ENCODE results near the gene SRSF4. TPM values are rescaled to one million over a fixed set of nuclear protein-coding genes. Genes with fewer than 3 reads are reported as not detected.

SRSF4 gene
- total and polyA plus RNA-seq, 11 donors, result 40.4 to 54.6 (median 49.0) TPM

- intact Hi-C loops (cut with DNase I), result loop anchor here (2.0 to 10.0 kb wide), 10 partner anchors 79 to 424 kb away; partner anchors contain the start of gene TMEM200B (in 1 of the 10)
- peaks cover 0 to 86% (median 57%) of the 10 kb centered on the region in 9 donors for H3K36me3 ChIP-seq
- no peaks in the 10 kb centered on the region for H3K9me3 ChIP-seq
- no peak overlapping the region for H3K27ac ChIP-seq
- no peak overlapping the region for H3K4me3 ChIP-seq
- TF ChIP-seq POLR2A (IDR thresholded peaks at IDR 0.05), result no peak
- TF ChIP-seq, protein P1, sequence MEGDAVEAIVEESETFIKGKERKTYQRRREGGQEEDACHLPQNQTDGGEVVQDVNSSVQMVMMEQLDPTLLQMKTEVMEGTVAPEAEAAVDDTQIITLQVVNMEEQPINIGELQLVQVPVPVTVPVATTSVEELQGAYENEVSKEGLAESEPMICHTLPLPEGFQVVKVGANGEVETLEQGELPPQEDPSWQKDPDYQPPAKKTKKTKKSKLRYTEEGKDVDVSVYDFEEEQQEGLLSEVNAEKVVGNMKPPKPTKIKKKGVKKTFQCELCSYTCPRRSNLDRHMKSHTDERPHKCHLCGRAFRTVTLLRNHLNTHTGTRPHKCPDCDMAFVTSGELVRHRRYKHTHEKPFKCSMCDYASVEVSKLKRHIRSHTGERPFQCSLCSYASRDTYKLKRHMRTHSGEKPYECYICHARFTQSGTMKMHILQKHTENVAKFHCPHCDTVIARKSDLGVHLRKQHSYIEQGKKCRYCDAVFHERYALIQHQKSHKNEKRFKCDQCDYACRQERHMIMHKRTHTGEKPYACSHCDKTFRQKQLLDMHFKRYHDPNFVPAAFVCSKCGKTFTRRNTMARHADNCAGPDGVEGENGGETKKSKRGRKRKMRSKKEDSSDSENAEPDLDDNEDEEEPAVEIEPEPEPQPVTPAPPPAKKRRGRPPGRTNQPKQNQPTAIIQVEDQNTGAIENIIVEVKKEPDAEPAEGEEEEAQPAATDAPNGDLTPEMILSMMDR (IDR thresholded peaks at IDR 0.05), result no peak
- DNase-seq (no peak), ATAC-seq (no peak)
- H3K4me1 ChIP-seq, result peaks cover 0 to 17% (median 9%) of the 10 kb centered on the region in 12 donors
- no peaks in the 10 kb centered on the region for H3K27me3 ChIP-seq
- WGBS, 4 donors, result 96 to 98% (median 97%) methylated on average over 5 of the region's 5 CpGs
These were observed 19.4 kb upstream of the SRSF4 start for GRCh38 chr1:29200906-29201594.

GRCh38 chr1:29197993-29198392 lies 16.3 kb upstream of the SRSF4 start:
- Histone ChIP-seq H3K4me1 (peaks cover 0 to 15% (median 9%) of the 10 kb centered on the region in 12 donors), H3K36me3 (peaks cover 0 to 77% (median 57%) of the 10 kb centered on the region in 9 donors), H3K9me3 (no peaks in the 10 kb centered on the region), H3K27ac (no peak overlapping the region), H3K27me3 (no peaks in the 10 kb centered on the region), H3K4me3 (no peak overlapping the region)
- WGBS, 4 donors, result 91 to 100% (median 93%) methylated on average over 11 to 12 of the region's 12 CpGs
- DNase-seq (no peak), ATAC-seq (no peak)
- TF ChIP-seq POLR2A (IDR thresholded peaks at IDR 0.05), result no peak
- TF ChIP-seq, protein P1 (IDR thresholded peaks at IDR 0.05), result no peak
- intact Hi-C loops (cut with DNase I), result no loop called here

DNA sequence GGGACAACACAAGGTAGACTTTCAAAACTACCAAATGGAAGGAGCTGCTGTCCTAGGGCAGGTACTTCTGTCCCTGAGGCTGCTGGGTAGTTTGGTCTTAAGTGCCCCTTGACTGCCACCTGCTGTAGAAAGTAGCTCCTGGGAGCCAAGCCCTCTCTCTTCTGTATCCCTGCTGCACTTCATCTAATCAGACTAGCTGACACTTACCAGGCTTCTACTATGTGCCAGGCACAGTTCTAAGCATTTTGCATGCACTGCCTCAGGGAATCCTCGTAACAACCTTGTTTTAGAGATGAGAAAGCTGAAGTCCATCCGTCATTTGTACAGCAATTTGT lies 15.9 kb upstream of the SRSF4 start:
- ATAC-seq, result peak; percentile 32 to 71 (median 62)

More for the DNA sequence above, 15.9 kb upstream of the SRSF4 start:
- 80 to 86% (median 81%) methylated on average over 2 of the region's 2 CpGs for WGBS, 4 donors
- no peaks in the 10 kb centered on the region for H3K9me3 ChIP-seq
- H3K36me3 ChIP-seq, result peaks cover 0 to 76% (median 60%) of the 10 kb centered on the region in 9 donors
- TF ChIP-seq, protein P1 (IDR thresholded peaks at IDR 0.05), result peak in 8 of 12 donors; percentile 18 to 40 (median 22)
- TF ChIP-seq POLR2A (IDR thresholded peaks at IDR 0.05), result no peak
- intact Hi-C loops (cut with DNase I), result no loop called here
- H3K27ac ChIP-seq, result peak overlapping the region in 1 of 12 donors; percentile 15
- no peak overlapping the region for H3K4me3 ChIP-seq
- H3K4me1 ChIP-seq, result peaks cover 0 to 11% (median 7%) of the 10 kb centered on the region in 12 donors
- H3K27me3 ChIP-seq, result no peaks in the 10 kb centered on the region
- DNase-seq, result no peak
